Body of pancreas (tissue), 4 donors: Measurements from ENCODE around the gene SPOCK1. TPM values are rescaled to one million over a fixed set of nuclear protein-coding genes. Genes with fewer than 3 reads are reported as not detected.
A peak's percentile ranks its signal among the peaks of the same experiment; 100 is the strongest.

Source experiments
- ATAC-seq: fragments of 150-250 bp; one replicate; pipeline ENCODE4 v1.9.1; 2016
- DNase-seq, 4 donors: peaks; one replicate each; pipeline ENCODE4 v3.0.0-alpha.2; 2019
- H3K27ac ChIP-seq, 4 donors: fragments of 200-600 bp; sonication (generic); 1 replicate in 3 of 4; 2 replicates in 1 of 4; pipeline versions ENCODE4 v1.5.1 to v1.6.1; 2016 to 2019; ENCODE audit warnings: mild to moderate bottlenecking in 1 of 4, mixed read lengths in 1 of 4, moderate library complexity in 1 of 4
- H3K27me3 ChIP-seq, 2 donors: fragments of 200-600 bp; sonication (generic); one replicate each; pipeline ENCODE4 v1.6.0; 2016; ENCODE audit warnings: mild to moderate bottlenecking in 1 of 2
- H3K36me3 ChIP-seq, 2 donors: fragments of 200-600 bp; sonication (generic); replicated peaks in 1 of 2; 2 replicates each; pipeline ENCODE4 v1.5.1; 2016; ENCODE audit warnings: low read depth in 2 of 2; ENCODE audit not compliant: insufficient read depth in 1 of 2
- H3K4me1 ChIP-seq: fragments of 200-600 bp; sonication (generic); one replicate; pipeline ENCODE4 v1.6.0; 2016
- H3K4me3 ChIP-seq, 2 donors: fragments of 200-600 bp; sonication (generic); 1 replicate in 1 of 2; 2 replicates in 1 of 2; pipeline ENCODE4 v1.5.1; 2016 to 2019
- H3K9me3 ChIP-seq, 3 donors: fragments of 200-600 bp; sonication (generic); 1 replicate in 2 of 3; 2 replicates in 1 of 3; pipeline ENCODE4 v1.5.1; 2016
- CTCF ChIP-seq, 7 experiments: fragments of 450-650 bp in 4 of 7; fragments of 200-600 bp in 3 of 7; sonication (generic) in 3 of 7; IDR thresholded peaks; one replicate each; pipeline ENCODE4 v1.5.1; 2016 to 2019; ENCODE audit warnings: antibody characterized with exemption in 7 of 7
- POLR2A ChIP-seq, 3 donors: fragments of 450-650 bp; IDR thresholded peaks; one replicate each; pipeline ENCODE4 v1.6.1; 2016; ENCODE audit warnings: antibody characterized with exemption in 3 of 3, mild to moderate bottlenecking in 2 of 3
- WGBS, 2 donors: methylation state at CpG; one replicate each; pipeline ENCODE4 v1.1.5; 2017; 5-methylcytosine and 5-hydroxymethylcytosine counted together
- intact Hi-C: fragments of 100-400 bp; cut with DNase I; formaldehyde crosslinking; loops from one replicate; pipeline ENCODE4 v1.15.1; 2023
- total RNA-seq, 2 donors: library from RNA; depleted of rRNA; stranded (reverse); fragments of >200 nt; gene quantifications; one replicate each; pipeline ENCODE4 v1.1.0, GENCODE V29; 2016

The SPOCK1 gene
- total RNA-seq, 2 donors from 2014 or later, result 22.4 to 30.6 TPM

GRCh38 chr5:137212471-137212870, 286.7 kb downstream of the SPOCK1 start:
- TF ChIP-seq CTCF (IDR thresholded peaks at IDR 0.05) (no peak), POLR2A (IDR thresholded peaks at IDR 0.05) (no peak)
- Histone ChIP-seq H3K4me3 (no peak overlapping the region), H3K27me3 (no peaks in the 10 kb centered on the region), H3K9me3 (peaks cover 0 to 3% (median 0%) of the 10 kb centered on the region in 3 donors), H3K4me1 (peaks cover 81% of the 10 kb centered on the region), H3K36me3 (no peaks in the 10 kb centered on the region), H3K27ac (no peak overlapping the region)
- intact Hi-C loops, result no loop called here
- WGBS, 2 donors, result 84 to 86% methylated on average over 3 of the region's 3 CpGs
- ATAC-seq (no peak), DNase-seq (no peak)

GRCh38 chr5:137209232-137209809, 289.8 kb downstream of the SPOCK1 start:
- Histone ChIP-seq H3K4me1 (peaks cover 72% of the 10 kb centered on the region), H3K9me3 (peaks cover 0 to 3% (median 0%) of the 10 kb centered on the region in 3 donors), H3K27me3 (no peaks in the 10 kb centered on the region), H3K4me3 (no peak overlapping the region), H3K27ac (no peak overlapping the region), H3K36me3 (no peaks in the 10 kb centered on the region)
- 92 to 93% methylated on average over 9 of the region's 9 CpGs for WGBS, 2 donors
- intact Hi-C loops, result no loop called here
- no peak for TF ChIP-seq CTCF (IDR thresholded peaks at IDR 0.05)
- TF ChIP-seq POLR2A (IDR thresholded peaks at IDR 0.05), result no peak
- ATAC-seq (no peak), DNase-seq (no peak)

- intact Hi-C loops, result no loop called here
- peak; percentile 83 for ATAC-seq
Observed at GRCh38 chr5:137207023-137207760, 291.9 kb downstream of the SPOCK1 start.

GRCh38 chr5:137206030-137206715, 293.0 kb downstream of the SPOCK1 start:
- Histone ChIP-seq H3K27ac (peak overlapping the region in 2 of 4 donors; percentile 25 to 40), H3K9me3 (no peaks in the 10 kb centered on the region), H3K36me3 (no peaks in the 10 kb centered on the region), H3K27me3 (no peaks in the 10 kb centered on the region), H3K4me1 (peaks cover 41% of the 10 kb centered on the region), H3K4me3 (no peak overlapping the region)
- intact Hi-C loops, result no loop called here
- WGBS, 2 donors, result 50 to 58% methylated on average over 6 of the region's 6 CpGs
- TF ChIP-seq CTCF (IDR thresholded peaks at IDR 0.05), result no peak
- no peak for TF ChIP-seq POLR2A (IDR thresholded peaks at IDR 0.05)
- DNase-seq, result peak in 1 of 4 donors; percentile 35
- ATAC-seq, result no peak

More at GRCh38 chr5:137207023-137207760, 291.9 kb downstream of the SPOCK1 start:
- WGBS, 2 donors, result 33 to 60% methylated on average over 2 to 4 of the region's 4 CpGs
- Histone ChIP-seq H3K9me3 (no peaks in the 10 kb centered on the region), H3K4me3 (no peak overlapping the region), H3K27me3 (no peaks in the 10 kb centered on the region), H3K27ac (peak overlapping the region in 1 of 4 donors; percentile 40), H3K36me3 (no peaks in the 10 kb centered on the region), H3K4me1 (peaks cover 50% of the 10 kb centered on the region)
- no peak for TF ChIP-seq CTCF (IDR thresholded peaks at IDR 0.05)
- no peak for TF ChIP-seq POLR2A (IDR thresholded peaks at IDR 0.05)
- peak; percentile 50 to 79 (median 72) for DNase-seq
